ENCODE measurements around the gene DLL3.

DLL3 gene

DNA sequence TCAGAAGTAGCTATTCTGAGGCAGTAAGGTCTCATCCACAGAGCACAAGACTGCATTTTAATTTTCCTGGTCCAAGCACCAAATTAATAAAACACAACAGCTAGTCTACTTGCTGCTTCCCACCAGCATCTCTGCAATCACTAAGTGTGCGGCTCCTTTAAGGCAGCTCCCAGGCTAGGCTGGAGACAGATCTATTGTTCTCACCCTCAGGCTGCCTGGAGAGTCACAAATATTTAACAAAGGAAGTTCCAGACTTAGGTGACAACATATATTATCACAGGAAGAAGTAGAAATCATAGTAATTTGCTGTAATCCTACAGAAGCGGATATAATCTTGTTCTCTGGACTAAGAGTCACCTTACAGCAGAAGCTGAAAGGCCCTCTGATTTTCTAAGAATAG lies 43.5 kb downstream of the DLL3 start:
- H3K4me2 ChIP-seq (ENCODE audit: low read depth, low read length, poor library complexity, severe bottlenecking) = no peak overlapping the region
- H3K79me2 ChIP-seq (ENCODE audit: insufficient read depth, low read length) = peaks cover 15% of the 10 kb centered on the region
- no peaks in the 10 kb centered on the region for H3K9me2 ChIP-seq (replicated peaks; ENCODE audit: insufficient read depth, low read length)
- H4K20me1 ChIP-seq (ENCODE audit: low read depth, low read length) = peaks cover 3% of the 10 kb centered on the region; the same call in 1 of the 2 replicates
- H3K27me3 ChIP-seq (ENCODE audit: low read length) = no peaks in the 10 kb centered on the region
- H3K36me3 ChIP-seq (ENCODE audit: low read length) = no peaks in the 10 kb centered on the region
- H3F3A ChIP-seq (ENCODE audit: insufficient read depth) = no peaks in the 10 kb centered on the region
- H3K9ac ChIP-seq (ENCODE audit: low read length) = no peak overlapping the region
- no peak overlapping the region for H2AFZ ChIP-seq (ENCODE audit: low read depth, low read length, severe bottlenecking)
- H3K4me3 ChIP-seq (ENCODE audit: insufficient read depth, low read length, poor library complexity, severe bottlenecking) = no peak overlapping the region
- H3K9me3 ChIP-seq (ENCODE audit: insufficient read depth, low read length) = no peaks in the 10 kb centered on the region
- no peak for TF ChIP-seq CTCF (IDR thresholded peaks at IDR 0.05; ENCODE audit: insufficient read depth, low read length, poor library complexity, severe bottlenecking)
- no peak for TF ChIP-seq EZH2phosphoT487 (conservative IDR thresholded peaks at IDR 0.05; ENCODE audit: low read length)
- H3K27ac ChIP-seq (ENCODE audit: low read depth, low read length) = no peak overlapping the region

- no peak overlapping the region for H3K9ac ChIP-seq (ENCODE audit: low read length)
- TF ChIP-seq CTCF (IDR thresholded peaks at IDR 0.05; ENCODE audit: insufficient read depth, low read length, poor library complexity, severe bottlenecking) (no peak), EZH2phosphoT487 (conservative IDR thresholded peaks at IDR 0.05; ENCODE audit: low read length) (no peak)
Measured at GRCh38 chr19:39543477-39543857, 44.7 kb downstream of the DLL3 start.

GRCh38 chr19:39544226-39544903 lies 45.6 kb downstream of the DLL3 start:
- no peaks in the 10 kb centered on the region for H3K27me3 ChIP-seq (ENCODE audit: low read length)
- H3K4me2 ChIP-seq (ENCODE audit: low read depth, low read length, poor library complexity, severe bottlenecking) = no peak overlapping the region
- no peak overlapping the region for H3K4me3 ChIP-seq (ENCODE audit: insufficient read depth, low read length, poor library complexity, severe bottlenecking)
- no peak for TF ChIP-seq EZH2phosphoT487 (conservative IDR thresholded peaks at IDR 0.05; ENCODE audit: low read length)
- no peak for TF ChIP-seq CTCF (IDR thresholded peaks at IDR 0.05; ENCODE audit: insufficient read depth, low read length, poor library complexity, severe bottlenecking)
- no peaks in the 10 kb centered on the region for H4K20me1 ChIP-seq (ENCODE audit: low read depth, low read length)
- H3K9ac ChIP-seq (ENCODE audit: low read length) = no peak overlapping the region
- no peaks in the 10 kb centered on the region for H3K9me3 ChIP-seq (ENCODE audit: insufficient read depth, low read length)
- no peaks in the 10 kb centered on the region for H3K36me3 ChIP-seq (ENCODE audit: low read length)
- peaks cover under 1% of the 10 kb centered on the region; the same call in 1 of the 2 replicates for H3K79me2 ChIP-seq (ENCODE audit: insufficient read depth, low read length)
- H3K27ac ChIP-seq (ENCODE audit: low read depth, low read length) = no peak overlapping the region
- H3K9me2 ChIP-seq (replicated peaks; ENCODE audit: insufficient read depth, low read length) = no peaks in the 10 kb centered on the region
- no peak overlapping the region for H2AFZ ChIP-seq (ENCODE audit: low read depth, low read length, severe bottlenecking)
- no peaks in the 10 kb centered on the region for H3F3A ChIP-seq (ENCODE audit: insufficient read depth)

More at GRCh38 chr19:39543477-39543857, 44.7 kb downstream of the DLL3 start:
- peaks cover 10% of the 10 kb centered on the region for H3K79me2 ChIP-seq (ENCODE audit: insufficient read depth, low read length)
- no peaks in the 10 kb centered on the region for H3F3A ChIP-seq (ENCODE audit: insufficient read depth)
- no peaks in the 10 kb centered on the region for H3K9me2 ChIP-seq (replicated peaks; ENCODE audit: insufficient read depth, low read length)
- H3K27me3 ChIP-seq (ENCODE audit: low read length) = no peaks in the 10 kb centered on the region
- no peak overlapping the region for H3K27ac ChIP-seq (ENCODE audit: low read depth, low read length)
- no peak overlapping the region for H3K4me3 ChIP-seq (ENCODE audit: insufficient read depth, low read length, poor library complexity, severe bottlenecking)
- H3K9me3 ChIP-seq (ENCODE audit: insufficient read depth, low read length) = no peaks in the 10 kb centered on the region
- no peaks in the 10 kb centered on the region for H3K36me3 ChIP-seq (ENCODE audit: low read length)
- H3K4me2 ChIP-seq (ENCODE audit: low read depth, low read length, poor library complexity, severe bottlenecking) = no peak overlapping the region
- no peak overlapping the region for H2AFZ ChIP-seq (ENCODE audit: low read depth, low read length, severe bottlenecking)
- H4K20me1 ChIP-seq (ENCODE audit: low read depth, low read length) = no peaks in the 10 kb centered on the region

Measured in SU-DHL-6 (cell line).